Peyer's patch (tissue), 4 donors: ENCODE measurements around the gene ASMT. TPM values are rescaled to one million over a fixed set of nuclear protein-coding genes. Genes with fewer than 3 reads are reported as not detected.

ENCODE experiments used
- DNase-seq, 3 donors: peaks; one replicate each; pipeline ENCODE4 v3.0.0-alpha.2; 2017 to 2019
- H3K27ac ChIP-seq, 4 donors: fragments of 200-600 bp; sonication (generic); one replicate each; pipeline ENCODE4 v1.5.1; 2016 to 2019
- H3K27me3 ChIP-seq, 2 donors: fragments of 200-600 bp; sonication (generic); one replicate each; pipeline ENCODE4 v1.5.1; 2019
- H3K36me3 ChIP-seq, 3 donors: fragments of 200-600 bp; sonication (generic); one replicate each; pipeline ENCODE4 v1.5.1; 2016 to 2019
- H3K4me1 ChIP-seq, 4 donors: fragments of 200-600 bp; sonication (generic); one replicate each; pipeline ENCODE4 v1.5.1; 2016 to 2019
- H3K4me3 ChIP-seq, 4 donors: fragments of 200-600 bp; sonication (generic); 1 replicate in 3 of 4; 2 replicates in 1 of 4; pipeline ENCODE4 v1.5.1; 2016 to 2019; ENCODE audit warnings: mild to moderate bottlenecking in 1 of 4
- H3K9me3 ChIP-seq, 4 donors: fragments of 200-600 bp; sonication (generic); one replicate each; pipeline ENCODE4 v1.5.1; 2016 to 2019; ENCODE audit warnings: mild to moderate bottlenecking in 1 of 4
- CTCF ChIP-seq, 6 experiments: fragments of 450-650 bp in 4 of 6; fragments of 200-600 bp in 2 of 6; sonication (generic) in 1 of 6; IDR thresholded peaks; one replicate each; pipeline ENCODE4 v1.5.1; 2017 to 2019; ENCODE audit warnings: antibody characterized with exemption in 6 of 6, mild to moderate bottlenecking in 3 of 6, moderate library complexity in 1 of 6
- POLR2A ChIP-seq, 2 donors: fragments of 450-650 bp; IDR thresholded peaks; one replicate each; pipeline ENCODE4 v1.5.1; 2017; ENCODE audit warnings: antibody characterized with exemption in 2 of 2, mild to moderate bottlenecking in 2 of 2, moderate library complexity in 2 of 2
- total RNA-seq, 4 donors: library from RNA; depleted of rRNA; stranded (reverse); fragments of >200 nt; gene quantifications; one replicate each; pipeline ENCODE4 v1.1.0, GENCODE V29; 2016

The ASMT gene
- total RNA-seq, 4 donors from 2014 or later = 12.4 TPM; not detected in 3

- no peaks in the 10 kb centered on the region for H3K9me3 ChIP-seq
- H3K27ac ChIP-seq = no peak overlapping the region
- no peaks in the 10 kb centered on the region for H3K27me3 ChIP-seq
- no peaks in the 10 kb centered on the region for H3K36me3 ChIP-seq
- no peak overlapping the region for H3K4me3 ChIP-seq
- no peak for DNase-seq
- no peaks in the 10 kb centered on the region for H3K4me1 ChIP-seq
- TF ChIP-seq CTCF (IDR thresholded peaks at IDR 0.05) = no peak
- TF ChIP-seq POLR2A (IDR thresholded peaks at IDR 0.05) = no peak
Measured at GRCh38 chrX:1609311-1609710, 5.5 kb upstream of the ASMT start.

GRCh38 chrX:1609762-1610161 is 5.1 kb upstream of the ASMT start:
- Histone ChIP-seq H3K27ac (no peak overlapping the region), H3K4me3 (no peak overlapping the region), H3K9me3 (no peaks in the 10 kb centered on the region)

GRCh38 chrX:1610166-1610565 is 4.7 kb upstream of the ASMT start:
- no peaks in the 10 kb centered on the region for H3K9me3 ChIP-seq
- H3K27ac ChIP-seq = no peak overlapping the region
- no peaks in the 10 kb centered on the region for H3K27me3 ChIP-seq
- DNase-seq = no peak
- H3K36me3 ChIP-seq = no peaks in the 10 kb centered on the region
- no peak overlapping the region for H3K4me3 ChIP-seq
- TF ChIP-seq POLR2A (IDR thresholded peaks at IDR 0.05) (no peak), CTCF (IDR thresholded peaks at IDR 0.05) (no peak)
- H3K4me1 ChIP-seq = no peaks in the 10 kb centered on the region

More at GRCh38 chrX:1609762-1610161, 5.1 kb upstream of the ASMT start:
- H3K27me3 ChIP-seq = no peaks in the 10 kb centered on the region
- TF ChIP-seq POLR2A (IDR thresholded peaks at IDR 0.05) = no peak
- no peak for TF ChIP-seq CTCF (IDR thresholded peaks at IDR 0.05)
- no peaks in the 10 kb centered on the region for H3K4me1 ChIP-seq
- no peak for DNase-seq
- H3K36me3 ChIP-seq = no peaks in the 10 kb centered on the region

GRCh38 chrX:1610736-1611135 is 4.1 kb upstream of the ASMT start:
- Histone ChIP-seq H3K27me3 (no peaks in the 10 kb centered on the region), H3K27ac (no peak overlapping the region), H3K4me1 (no peaks in the 10 kb centered on the region), H3K9me3 (no peaks in the 10 kb centered on the region), H3K36me3 (no peaks in the 10 kb centered on the region), H3K4me3 (no peak overlapping the region)
- no peak for DNase-seq
- TF ChIP-seq CTCF (IDR thresholded peaks at IDR 0.05) = no peak
- TF ChIP-seq POLR2A (IDR thresholded peaks at IDR 0.05) = no peak

GRCh38 chrX:1612641-1613286 is 2.1 kb upstream of the ASMT start:
- H3K27me3 ChIP-seq = no peaks in the 10 kb centered on the region
- TF ChIP-seq POLR2A (IDR thresholded peaks at IDR 0.05) (no peak), CTCF (IDR thresholded peaks at IDR 0.05) (no peak)
- no peak overlapping the region for H3K27ac ChIP-seq
- DNase-seq = no peak
- no peaks in the 10 kb centered on the region for H3K4me1 ChIP-seq
- no peak overlapping the region for H3K4me3 ChIP-seq
- no peaks in the 10 kb centered on the region for H3K9me3 ChIP-seq
- no peaks in the 10 kb centered on the region for H3K36me3 ChIP-seq

- H3K4me1 ChIP-seq = no peaks in the 10 kb centered on the region
- TF ChIP-seq POLR2A (IDR thresholded peaks at IDR 0.05) (no peak), CTCF (IDR thresholded peaks at IDR 0.05) (no peak)
- no peaks in the 10 kb centered on the region for H3K27me3 ChIP-seq
- no peak for DNase-seq
- no peak overlapping the region for H3K4me3 ChIP-seq
- no peaks in the 10 kb centered on the region for H3K9me3 ChIP-seq
- H3K27ac ChIP-seq = no peak overlapping the region
- H3K36me3 ChIP-seq = no peaks in the 10 kb centered on the region
Measured at GRCh38 chrX:1618689-1619088, 3.8 kb downstream of the ASMT start.
